CD4-positive, alpha-beta T cell treated with Interleukin-10 for 1 hour (primary cell): ENCODE measurements around the gene MAGEA1.
"Not testable (repeated sequence)": the region's sequence is repeated elsewhere in the genome, so short reads cannot be mapped to it uniquely, and the experiment has no call there.

Experiments used
- DNase-seq: peaks from one replicate; pipeline ENCODE4 v3.0.0-alpha.2; 2020

Gene MAGEA1, protein sequence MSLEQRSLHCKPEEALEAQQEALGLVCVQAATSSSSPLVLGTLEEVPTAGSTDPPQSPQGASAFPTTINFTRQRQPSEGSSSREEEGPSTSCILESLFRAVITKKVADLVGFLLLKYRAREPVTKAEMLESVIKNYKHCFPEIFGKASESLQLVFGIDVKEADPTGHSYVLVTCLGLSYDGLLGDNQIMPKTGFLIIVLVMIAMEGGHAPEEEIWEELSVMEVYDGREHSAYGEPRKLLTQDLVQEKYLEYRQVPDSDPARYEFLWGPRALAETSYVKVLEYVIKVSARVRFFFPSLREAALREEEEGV

GRCh38 chrX:153179131-153179530 is at the start of gene MAGEA1:
MAGEA1 (plus strand) TSS chrX:153179284; CDS start chrX:153182390, 3,106 bp downstream.
- no peak for DNase-seq

DNA sequence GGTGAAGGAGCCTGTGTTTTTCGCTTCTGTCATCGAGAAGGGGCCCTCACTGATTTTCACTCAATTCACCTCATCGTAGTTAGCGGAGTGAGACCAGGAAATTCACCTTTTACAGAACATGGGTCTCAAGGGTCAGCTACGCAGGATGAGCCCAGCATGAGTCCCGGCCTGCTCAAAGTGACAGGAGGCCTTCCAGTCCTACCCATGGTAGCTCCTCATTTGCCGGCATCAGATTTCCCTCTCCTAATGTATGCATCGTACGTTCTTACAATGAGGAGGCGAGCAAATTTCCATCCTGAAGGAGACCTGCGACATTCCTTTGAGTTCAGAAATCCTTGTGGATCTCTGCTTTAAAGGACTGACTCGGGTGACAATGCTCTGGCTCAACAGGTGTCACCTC is 46.2 kb upstream of the MAGEA1 start:
- not testable (repeated sequence) for DNase-seq

DNA sequence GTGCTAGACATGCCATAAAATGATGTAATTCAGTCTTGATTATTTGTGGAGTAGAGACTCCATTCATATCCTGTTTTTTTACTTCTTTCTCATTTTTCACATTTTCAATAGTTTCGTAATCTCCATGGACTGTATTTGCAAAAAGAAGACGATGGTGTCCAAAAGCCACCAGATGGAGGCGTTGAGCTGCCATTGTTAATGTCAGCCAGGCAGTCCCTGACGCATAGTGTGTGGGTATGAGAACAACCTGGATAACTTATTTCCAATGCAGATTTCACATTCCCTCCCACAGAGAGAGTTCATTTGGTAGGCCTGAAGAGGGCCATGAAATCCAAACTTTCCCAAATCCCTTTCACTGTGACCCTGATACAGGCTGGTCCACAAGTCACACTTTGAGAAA is 40.0 kb upstream of the MAGEA1 start:
- DNase-seq: not testable (repeated sequence)

GRCh38 chrX:153146288-153146687 is 32.8 kb upstream of the MAGEA1 start:
- not testable (repeated sequence) for DNase-seq

DNA sequence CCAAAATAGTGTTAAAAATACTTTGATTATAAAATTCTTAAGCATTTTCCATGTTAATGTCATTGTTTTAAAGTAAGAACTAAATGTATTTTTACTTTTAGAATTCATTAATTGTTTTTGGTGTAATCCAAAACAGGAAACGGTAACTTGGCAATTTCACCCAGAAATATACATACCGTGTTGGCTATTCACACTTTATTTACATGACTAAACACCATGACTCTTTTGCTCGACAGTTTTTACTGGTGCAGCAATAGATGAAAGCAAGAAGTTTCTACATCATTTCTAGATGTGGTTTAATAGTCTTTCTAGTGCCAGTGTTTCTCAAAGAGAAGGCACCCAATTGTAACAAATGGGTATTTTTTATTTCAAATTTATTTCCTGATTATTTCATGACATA is 25.6 kb upstream of the MAGEA1 start:
- DNase-seq: no peak

DNA sequence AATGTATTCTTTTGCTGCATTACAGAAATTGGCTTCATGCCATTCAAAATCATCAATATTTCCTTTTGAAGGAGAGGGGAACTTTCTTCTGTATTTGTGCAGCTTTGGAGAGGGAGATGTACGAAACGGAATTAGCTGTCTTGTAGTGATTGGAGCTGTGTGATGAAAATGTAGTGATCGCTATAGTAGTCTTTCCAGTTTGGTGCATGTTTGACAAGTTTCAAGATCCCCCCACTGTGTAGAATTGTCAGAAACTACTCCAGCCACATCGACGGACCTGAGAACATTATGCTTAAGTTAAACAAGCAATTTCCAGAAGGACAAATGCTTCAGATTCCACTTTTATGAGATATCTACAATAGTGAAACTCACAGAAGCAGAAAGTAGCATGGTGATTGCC is 21.6 kb upstream of the MAGEA1 start:
- DNase-seq: no peak

DNA sequence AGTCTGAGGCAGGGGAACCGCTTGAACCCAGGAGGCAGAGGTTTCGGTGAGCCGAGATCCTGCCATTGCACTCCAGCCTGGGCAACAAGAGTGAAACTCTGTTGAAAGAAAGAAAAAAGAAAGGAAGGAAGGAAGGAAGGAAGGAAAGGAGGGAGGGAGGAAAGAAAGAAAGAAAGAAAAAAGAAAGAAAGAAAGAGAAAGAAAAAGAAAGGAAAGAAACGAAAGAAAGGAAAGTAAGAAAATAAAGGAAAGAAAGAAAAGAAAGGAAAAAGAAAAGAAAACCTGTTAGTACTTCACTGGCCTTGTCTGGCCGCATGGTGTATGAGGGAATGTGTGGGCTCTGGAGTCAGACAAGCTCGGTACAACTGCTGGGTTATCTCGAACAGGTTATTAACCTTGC is 20.8 kb upstream of the MAGEA1 start:
- DNase-seq: no peak

DNA sequence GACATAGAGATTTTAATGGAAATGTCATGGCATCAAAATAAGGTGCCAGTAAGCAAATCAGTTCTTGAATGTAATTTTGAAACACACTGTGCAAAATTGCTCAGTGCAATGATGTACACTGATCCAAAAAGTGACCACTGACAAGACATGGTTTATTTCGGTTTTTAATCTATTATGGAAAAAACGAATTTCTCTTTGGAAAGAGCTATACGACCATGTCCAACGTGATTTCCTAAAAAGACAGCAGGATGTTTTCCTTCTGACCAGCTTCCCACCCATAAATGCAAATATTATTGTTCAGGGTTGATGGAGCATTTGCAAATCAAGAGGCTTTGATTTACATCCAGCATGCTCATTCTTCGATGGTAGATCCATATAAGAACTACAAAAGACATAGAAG is 17.1 kb upstream of the MAGEA1 start:
- no peak for DNase-seq

DNA sequence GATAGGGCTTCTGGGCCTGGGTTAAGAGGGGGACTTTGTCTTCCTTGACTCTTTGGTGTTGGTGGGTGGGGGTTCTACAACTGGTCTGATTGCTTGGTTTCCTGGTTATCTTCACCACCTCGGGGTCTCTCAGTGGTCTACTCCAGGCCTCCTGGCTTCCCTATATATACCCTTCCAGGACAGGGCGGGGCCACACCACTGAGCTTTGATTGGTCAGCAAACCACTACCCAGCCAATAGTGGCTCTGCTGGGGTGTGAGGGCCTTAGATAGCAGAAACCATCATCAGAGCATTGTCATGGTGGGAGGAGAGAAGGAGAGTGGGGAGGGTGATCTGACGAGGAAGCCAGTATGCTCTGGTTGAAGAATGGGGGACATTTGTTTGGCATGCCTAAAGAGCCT is 14.4 kb upstream of the MAGEA1 start:
- DNase-seq: no peak

- not testable (repeated sequence) for DNase-seq
Observed at GRCh38 chrX:153168423-153168822, 10.7 kb upstream of the MAGEA1 start.

DNA sequence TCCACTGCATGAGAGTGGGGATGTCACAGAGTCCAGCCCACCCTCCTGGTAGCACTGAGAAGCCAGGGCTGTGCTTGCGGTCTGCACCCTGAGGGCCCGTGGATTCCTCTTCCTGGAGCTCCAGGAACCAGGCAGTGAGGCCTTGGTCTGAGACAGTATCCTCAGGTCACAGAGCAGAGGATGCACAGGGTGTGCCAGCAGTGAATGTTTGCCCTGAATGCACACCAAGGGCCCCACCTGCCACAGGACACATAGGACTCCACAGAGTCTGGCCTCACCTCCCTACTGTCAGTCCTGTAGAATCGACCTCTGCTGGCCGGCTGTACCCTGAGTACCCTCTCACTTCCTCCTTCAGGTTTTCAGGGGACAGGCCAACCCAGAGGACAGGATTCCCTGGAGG is 2.7 kb downstream of the MAGEA1 start:
- DNase-seq: no peak

DNA sequence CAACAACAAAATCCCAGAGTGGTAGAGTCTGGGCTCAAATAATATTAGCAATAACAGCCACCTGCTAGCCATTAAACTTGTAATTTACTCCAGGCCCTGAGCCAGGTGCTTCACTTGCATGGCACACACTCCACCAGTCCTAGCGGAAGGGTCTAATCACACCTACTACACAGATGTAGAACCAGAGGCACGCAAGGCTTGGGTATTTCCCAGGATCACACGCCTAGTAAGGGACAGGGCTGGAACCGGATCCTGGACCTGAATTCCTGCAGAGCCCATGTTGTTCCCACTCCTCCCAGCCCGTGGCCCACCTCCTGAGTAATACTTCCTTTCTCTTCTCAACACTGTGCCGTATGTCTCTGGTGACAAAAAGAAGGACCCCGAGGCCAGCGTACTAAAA is 5.7 kb downstream of the MAGEA1 start:
- no peak for DNase-seq

DNA sequence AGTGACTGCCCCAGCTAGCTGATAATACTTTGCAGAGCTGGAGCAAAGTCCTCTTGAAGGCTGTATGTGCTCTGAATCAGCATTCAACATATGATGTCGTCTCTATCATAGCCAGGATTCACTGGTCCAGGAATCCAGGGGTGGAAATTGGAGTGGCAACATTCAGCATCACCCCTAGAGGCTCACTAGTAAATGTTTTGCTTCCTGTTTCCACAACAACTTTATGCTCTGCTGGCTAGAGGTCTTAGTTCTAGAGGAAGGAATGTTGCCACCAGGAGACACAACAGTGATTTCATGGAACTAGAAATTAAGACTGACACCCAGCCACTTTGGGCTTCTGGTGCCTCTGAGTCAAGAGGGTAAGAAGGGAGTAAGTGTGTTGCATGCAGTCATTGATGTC is 11.3 kb downstream of the MAGEA1 start:
- DNase-seq: no peak

DNA sequence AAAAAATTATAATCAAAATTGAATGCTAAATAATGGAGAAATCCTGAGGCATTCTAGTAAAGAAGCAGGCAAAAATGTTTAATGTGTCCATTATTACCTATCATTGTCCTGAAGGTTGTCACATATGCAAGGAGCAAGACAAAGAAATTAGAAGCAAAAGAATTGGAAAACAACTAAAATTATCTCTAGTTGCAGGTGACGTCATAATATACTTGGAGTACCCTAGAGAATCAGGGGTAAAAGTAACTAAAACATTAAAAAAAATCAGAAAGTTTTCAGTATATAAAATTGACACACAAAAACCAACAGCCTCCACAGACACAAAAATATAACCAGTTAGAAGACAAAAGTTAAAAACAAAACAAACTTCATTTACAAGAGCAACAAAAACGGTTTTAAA is 21.4 kb downstream of the MAGEA1 start:
- DNase-seq: no peak

GRCh38 chrX:153206425-153207046 is 27.5 kb downstream of the MAGEA1 start:
- DNase-seq: no peak

DNA sequence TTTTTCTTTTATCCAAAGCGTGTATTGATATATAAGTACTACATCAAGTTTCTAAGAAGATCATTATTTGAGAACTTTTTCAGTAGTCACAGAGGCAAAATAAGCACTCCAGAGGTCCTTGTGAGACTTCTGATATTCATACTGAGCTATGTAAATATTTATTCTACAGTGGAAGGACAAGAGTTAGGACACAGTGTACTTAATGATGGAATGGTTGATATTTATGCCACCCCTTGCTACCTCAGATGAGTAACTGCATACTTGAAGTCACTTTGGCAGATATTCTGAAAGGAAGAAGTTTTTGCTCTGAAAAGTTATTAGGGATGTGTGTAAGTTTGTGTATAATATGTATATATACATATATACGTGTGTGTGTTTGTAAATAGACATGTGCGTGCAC is 30.3 kb downstream of the MAGEA1 start:
- DNase-seq: no peak

- DNase-seq: no peak
Observed at GRCh38 chrX:153214934-153215333, 35.9 kb downstream of the MAGEA1 start.

- DNase-seq: no peak
Observed at GRCh38 chrX:153216926-153217325, 37.8 kb downstream of the MAGEA1 start.

DNA sequence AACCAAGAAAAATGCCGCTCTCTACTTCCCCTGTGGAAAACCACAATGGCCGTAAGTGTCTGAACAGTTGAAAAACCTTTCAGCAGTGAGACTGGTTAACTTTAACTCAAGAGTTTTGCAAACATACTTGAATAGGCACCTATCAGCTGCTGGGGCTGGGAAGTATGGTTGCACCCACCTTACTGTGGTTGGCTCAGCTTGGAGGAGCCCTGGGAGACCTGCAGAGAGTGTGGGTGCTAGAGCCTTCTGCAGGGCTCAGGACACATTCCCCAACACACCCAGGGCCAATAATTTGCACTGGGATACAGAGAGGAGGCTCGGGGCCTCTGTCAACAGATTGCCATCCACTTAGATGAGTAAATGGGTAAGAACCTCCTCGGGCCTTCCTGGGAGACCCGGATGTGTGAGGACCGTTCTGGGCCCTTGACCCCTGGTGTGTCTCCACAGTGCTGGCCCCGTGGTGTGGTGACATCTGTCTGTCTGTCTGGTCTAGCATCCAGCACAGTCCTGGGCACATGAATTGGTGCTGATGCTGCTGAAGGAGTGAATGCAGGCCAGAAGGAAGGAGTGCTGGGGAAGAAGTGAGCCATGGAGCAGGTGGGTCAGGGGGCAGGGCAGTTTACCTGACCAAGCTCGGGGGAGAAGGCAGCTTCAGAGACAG is 46.5 kb downstream of the MAGEA1 start:
- no peak for DNase-seq

- DNase-seq: no peak
Observed at GRCh38 chrX:153226344-153227185, 47.5 kb downstream of the MAGEA1 start.
